GM12875 (cell line): Measurements from ENCODE around the gene NEIL3.

ENCODE experiments used
- H3K4me3 ChIP-seq: one replicate; pipeline ENCODE4 v1.5.1; 2011; ENCODE audit warnings: low read depth, low read length, control low read depth
- TF ChIP-seq, protein P1 (sequence below): IDR thresholded peaks from 2 replicates; pipeline ENCODE4 v1.5.1; 2011; ENCODE audit warnings: low read depth, mild to moderate bottlenecking, control low read depth, inconsistent platforms, low read length, moderate library complexity, borderline replicate concordance; ENCODE audit not compliant: insufficient read depth

The NEIL3 gene

DNA sequence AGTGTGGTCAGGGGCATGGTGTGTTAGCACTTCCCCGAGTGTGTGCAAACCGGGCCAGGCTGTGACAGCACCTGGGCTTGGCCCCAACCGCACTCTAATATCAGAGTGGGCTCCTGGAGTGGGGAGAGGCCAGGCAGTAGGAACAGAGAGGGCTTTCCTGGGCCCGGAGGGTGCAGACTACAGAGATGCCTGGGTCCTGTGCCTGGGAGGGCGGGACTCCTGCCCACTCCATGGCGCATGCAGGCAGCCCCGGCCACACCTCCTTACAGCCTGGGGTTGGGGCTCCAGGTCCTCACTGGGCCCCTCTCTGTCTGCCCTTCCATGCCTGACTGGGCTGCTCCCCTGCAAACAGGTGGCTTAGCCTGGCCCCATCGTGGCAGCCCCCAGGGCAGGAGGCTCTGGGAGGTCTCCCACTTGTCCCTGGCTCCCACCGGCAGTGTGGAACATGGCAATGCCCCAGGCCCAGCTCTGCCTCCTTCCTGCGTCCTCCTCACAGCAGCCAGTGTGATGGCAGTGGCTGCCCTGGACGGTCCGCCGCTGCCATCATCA, 72.2 kb downstream of the NEIL3 start:
- H3K4me3 ChIP-seq: no peak overlapping the region
- TF ChIP-seq, protein P1, sequence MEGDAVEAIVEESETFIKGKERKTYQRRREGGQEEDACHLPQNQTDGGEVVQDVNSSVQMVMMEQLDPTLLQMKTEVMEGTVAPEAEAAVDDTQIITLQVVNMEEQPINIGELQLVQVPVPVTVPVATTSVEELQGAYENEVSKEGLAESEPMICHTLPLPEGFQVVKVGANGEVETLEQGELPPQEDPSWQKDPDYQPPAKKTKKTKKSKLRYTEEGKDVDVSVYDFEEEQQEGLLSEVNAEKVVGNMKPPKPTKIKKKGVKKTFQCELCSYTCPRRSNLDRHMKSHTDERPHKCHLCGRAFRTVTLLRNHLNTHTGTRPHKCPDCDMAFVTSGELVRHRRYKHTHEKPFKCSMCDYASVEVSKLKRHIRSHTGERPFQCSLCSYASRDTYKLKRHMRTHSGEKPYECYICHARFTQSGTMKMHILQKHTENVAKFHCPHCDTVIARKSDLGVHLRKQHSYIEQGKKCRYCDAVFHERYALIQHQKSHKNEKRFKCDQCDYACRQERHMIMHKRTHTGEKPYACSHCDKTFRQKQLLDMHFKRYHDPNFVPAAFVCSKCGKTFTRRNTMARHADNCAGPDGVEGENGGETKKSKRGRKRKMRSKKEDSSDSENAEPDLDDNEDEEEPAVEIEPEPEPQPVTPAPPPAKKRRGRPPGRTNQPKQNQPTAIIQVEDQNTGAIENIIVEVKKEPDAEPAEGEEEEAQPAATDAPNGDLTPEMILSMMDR: no peak

DNA sequence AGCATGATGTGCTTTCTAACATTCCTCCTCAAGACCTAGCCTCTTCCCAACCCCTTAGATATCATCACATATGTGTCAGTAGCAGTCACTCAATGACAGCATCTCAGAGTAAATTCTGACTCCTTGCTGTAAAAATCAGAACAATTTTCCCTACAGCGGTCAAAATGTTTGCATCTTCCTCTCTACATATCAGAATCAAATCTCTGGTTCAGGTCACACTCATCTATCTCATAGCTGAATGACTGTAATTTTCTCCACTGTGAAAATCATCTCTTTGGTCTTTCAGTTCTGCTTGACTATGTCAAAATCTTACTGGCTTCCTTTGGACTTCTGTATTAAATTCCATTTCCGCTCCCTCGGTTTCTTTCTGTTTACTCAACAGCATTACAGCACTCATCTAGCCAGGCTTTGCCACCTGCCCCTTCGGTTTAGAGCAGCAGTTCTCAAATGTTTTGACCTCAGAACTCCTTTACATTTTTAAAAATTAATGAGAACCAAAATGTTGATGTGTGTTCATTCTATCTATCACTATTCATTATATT, 75.3 kb downstream of the NEIL3 start:
- TF ChIP-seq, protein P1: no peak
- H3K4me3 ChIP-seq: no peak overlapping the region

DNA sequence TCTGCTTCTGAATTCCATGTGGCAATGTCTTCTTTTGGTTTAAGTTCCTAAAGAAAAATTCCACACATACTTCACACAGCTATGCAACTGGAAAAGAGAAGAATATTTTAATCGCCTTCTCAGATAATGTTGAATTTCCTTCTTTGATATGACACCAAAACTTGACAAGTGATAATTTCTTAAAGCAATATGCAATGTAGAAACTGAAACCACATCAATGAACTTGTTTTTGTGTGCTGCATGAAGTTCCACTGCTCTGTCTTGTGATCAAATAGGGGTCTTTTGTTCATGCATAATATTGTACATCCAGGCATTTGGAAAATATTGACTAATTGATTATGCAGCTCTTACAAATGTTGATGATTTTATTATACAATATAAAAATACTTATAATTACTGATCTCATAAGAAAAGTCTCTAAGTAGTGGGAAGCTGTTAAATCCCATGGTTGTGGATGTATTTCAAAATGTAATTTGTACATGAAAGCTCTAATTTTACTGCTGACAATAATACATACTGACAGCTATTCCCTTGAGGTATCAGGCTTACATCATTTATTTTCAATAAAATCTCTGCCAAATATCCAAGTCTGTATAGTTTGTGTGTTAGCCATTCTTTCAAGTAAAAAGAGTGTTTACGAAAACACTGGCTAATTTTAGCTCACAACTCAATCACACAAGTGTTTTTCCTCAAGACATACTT, 76.1 kb downstream of the NEIL3 start:
- TF ChIP-seq, protein P1: no peak
- H3K4me3 ChIP-seq: no peak overlapping the region

DNA sequence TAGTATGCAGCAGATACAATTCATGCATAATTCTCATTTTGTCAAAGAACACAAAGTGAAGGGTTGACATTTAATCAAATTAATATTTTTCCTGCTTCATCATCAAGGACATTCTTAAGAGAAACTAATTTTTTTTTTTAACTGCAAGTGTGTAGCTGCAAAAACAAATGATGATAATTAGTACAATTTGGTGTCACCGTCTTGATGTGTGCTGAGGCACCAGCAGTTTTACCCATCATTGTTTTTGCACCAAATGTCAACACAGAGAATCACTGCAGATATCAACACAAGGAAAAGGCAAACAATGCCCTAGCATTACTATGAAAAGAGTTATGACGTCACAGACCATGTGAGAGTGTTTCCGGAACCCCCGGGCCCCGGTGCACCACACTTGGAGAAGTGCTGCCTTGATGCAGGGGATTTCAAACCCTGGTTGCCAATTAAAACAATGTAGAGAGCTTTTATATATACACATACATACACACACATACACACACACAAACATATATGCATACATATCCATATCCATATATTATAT, 76.7 kb downstream of the NEIL3 start:
- TF ChIP-seq, protein P1: no peak
- no peak overlapping the region for H3K4me3 ChIP-seq

DNA sequence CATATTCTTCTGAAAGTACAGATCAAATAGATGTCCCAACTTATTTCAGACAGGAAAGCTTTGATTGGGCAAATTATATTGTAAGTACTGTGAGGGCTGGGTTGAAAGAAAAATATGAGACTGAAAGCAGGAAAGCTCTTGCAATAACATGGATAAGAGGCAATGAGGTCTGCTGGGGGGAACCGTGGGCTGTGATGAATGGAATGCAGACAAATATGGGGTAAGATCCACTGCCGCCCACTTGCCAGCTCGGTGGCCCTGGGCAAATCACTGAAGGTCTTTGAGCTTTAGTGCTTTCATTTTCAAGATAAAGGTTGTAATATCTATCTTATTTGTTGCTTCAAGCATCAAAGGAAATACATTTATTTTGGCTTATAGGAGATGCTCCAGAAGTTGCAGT, 81.6 kb downstream of the NEIL3 start:
- no peak overlapping the region for H3K4me3 ChIP-seq
- TF ChIP-seq, protein P1: no peak

DNA sequence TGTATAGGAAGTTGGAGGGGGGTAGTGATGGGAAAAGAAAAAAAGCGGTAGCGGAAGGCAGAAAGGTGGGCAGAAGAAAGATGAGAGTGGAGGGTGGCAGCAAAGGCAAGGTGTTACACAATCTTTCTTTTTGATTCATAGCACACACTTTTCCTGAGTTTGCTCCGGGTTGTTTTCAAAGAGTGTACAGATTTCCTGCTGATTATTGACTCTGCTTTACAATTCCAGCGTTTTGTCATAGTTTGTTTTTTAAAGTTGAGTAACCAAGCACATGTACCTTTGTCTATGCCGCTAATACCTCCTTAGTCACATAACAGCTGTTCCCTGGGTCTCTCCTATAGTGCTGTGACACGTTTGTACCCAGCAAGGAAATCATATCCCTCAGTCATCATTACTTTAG, 82.3 kb downstream of the NEIL3 start:
- H3K4me3 ChIP-seq: no peak overlapping the region
- TF ChIP-seq, protein P1: no peak

DNA sequence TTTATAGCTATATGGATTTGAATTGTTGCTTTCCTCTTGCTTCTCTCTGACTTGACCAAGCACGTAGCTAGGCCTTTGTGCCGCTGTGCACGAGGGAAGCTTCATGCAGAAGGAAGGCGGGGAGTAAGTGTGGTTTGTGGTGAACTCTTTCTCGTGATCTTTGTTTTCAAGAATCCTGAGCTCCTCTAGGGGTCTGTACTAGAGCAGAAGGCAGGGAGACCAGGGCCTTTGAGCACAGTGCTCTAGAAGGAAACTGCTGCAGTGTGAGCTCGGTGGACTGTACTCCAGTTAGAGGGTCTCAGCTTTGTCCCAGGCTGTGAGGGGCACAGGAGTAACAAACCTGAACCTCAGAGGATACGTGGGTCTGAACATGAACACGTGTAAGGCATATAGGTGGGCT, 83.6 kb downstream of the NEIL3 start:
- TF ChIP-seq, protein P1: no peak
- H3K4me3 ChIP-seq: no peak overlapping the region
